GM12892 (cell line): ENCODE measurements around the gene PSAP.

Experiments
- POLR2A ChIP-seq: IDR thresholded peaks from 2 replicates; pipeline ENCODE4 v1.6.1; 2011; ENCODE audit warnings: low read depth, low read length, control low read depth
- POLR2AphosphoS5 ChIP-seq: IDR thresholded peaks from 2 replicates; pipeline ENCODE4 v1.6.1; 2011; ENCODE audit warnings: low read depth, low read length, control low read depth
- TAF1 ChIP-seq: IDR thresholded peaks from 2 replicates; pipeline ENCODE4 v1.6.1; 2011; ENCODE audit warnings: low read depth, mild to moderate bottlenecking, control low read depth, low read length, borderline replicate concordance

- TF ChIP-seq POLR2A = no peak
- no peak for TF ChIP-seq POLR2AphosphoS5
- TF ChIP-seq TAF1 = no peak
Observed at GRCh38 chr10:71881647-71882355, 30.8 kb upstream of the PSAP start.
